SK-N-MC (cell line): ENCODE data around the gene PSMD2.

Experiments
- EZH2 ChIP-seq: fragments of 200-600 bp; sonication (generic); IDR thresholded peaks from one replicate; pipeline ENCODE4 v1.6.1; 2017; ENCODE audit warnings: antibody characterized with exemption
- POLR2AphosphoS5 ChIP-seq: IDR thresholded peaks from 2 replicates; pipeline ENCODE4 v1.6.1; 2012; ENCODE audit warnings: mild to moderate bottlenecking, low read depth, low read length, borderline replicate concordance

DNA sequence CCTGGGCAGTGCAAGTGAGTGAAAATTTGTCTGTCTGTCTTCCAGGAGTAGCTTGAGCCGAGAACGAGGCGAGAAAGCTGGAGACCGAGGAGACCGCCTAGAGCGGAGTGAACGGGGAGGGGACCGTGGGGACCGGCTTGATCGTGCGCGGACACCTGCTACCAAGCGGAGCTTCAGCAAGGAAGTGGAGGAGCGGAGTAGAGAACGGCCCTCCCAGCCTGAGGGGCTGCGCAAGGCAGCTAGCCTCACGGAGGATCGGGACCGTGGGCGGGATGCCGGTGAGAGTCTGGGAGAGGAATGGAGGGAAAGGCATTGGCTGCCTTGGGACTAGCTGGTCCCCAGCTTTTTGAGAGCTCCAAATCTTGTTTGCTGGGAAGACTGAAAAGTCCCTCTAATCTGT is 28.1 kb downstream of the PSMD2 start:
- TF ChIP-seq EZH2 (no peak), POLR2AphosphoS5 (no peak; the same call in 1 of the 2 replicates)
